ENCODE results near the gene TMEM165.

- TF ChIP-seq POLR2A (IDR thresholded peaks at IDR 0.05; ENCODE audit: low read depth, low read length): no peak
- TF ChIP-seq EZH2 (IDR thresholded peaks at IDR 0.05; ENCODE audit: borderline replicate concordance, low read depth, low read length, severe bottlenecking): no peak
- TF ChIP-seq, protein P1, sequence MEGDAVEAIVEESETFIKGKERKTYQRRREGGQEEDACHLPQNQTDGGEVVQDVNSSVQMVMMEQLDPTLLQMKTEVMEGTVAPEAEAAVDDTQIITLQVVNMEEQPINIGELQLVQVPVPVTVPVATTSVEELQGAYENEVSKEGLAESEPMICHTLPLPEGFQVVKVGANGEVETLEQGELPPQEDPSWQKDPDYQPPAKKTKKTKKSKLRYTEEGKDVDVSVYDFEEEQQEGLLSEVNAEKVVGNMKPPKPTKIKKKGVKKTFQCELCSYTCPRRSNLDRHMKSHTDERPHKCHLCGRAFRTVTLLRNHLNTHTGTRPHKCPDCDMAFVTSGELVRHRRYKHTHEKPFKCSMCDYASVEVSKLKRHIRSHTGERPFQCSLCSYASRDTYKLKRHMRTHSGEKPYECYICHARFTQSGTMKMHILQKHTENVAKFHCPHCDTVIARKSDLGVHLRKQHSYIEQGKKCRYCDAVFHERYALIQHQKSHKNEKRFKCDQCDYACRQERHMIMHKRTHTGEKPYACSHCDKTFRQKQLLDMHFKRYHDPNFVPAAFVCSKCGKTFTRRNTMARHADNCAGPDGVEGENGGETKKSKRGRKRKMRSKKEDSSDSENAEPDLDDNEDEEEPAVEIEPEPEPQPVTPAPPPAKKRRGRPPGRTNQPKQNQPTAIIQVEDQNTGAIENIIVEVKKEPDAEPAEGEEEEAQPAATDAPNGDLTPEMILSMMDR (IDR thresholded peaks at IDR 0.05; ENCODE audit: extremely low read depth in 1 of 2, insufficient read depth in 1 of 2, low read depth in 1 of 2, low read length in 2 of 2): no peak
Observed at GRCh38 chr4:55359397-55359916, 36.3 kb upstream of the TMEM165 start.

Data from endothelial cell of umbilical vein (primary cell).